GM20000 (cell line): ENCODE measurements around the gene PDE6G.

Experiments used
- DNase-seq: peaks from one replicate; pipeline ENCODE4 v3.0.0; 2012; ENCODE audit warnings: low spot score
- CTCF ChIP-seq: IDR thresholded peaks from 2 replicates; pipeline ENCODE4 v1.5.1; 2012; ENCODE audit warnings: mild to moderate bottlenecking, control low read depth; ENCODE audit errors: extremely low read depth, missing control alignments

PDE6G gene

GRCh38 chr17:81686614-81687013 lies 30.3 kb upstream of the PDE6G start:
- DNase-seq = no peak
- no peak for TF ChIP-seq CTCF

GRCh38 chr17:81685108-81685507 lies 28.8 kb upstream of the PDE6G start:
- DNase-seq = no peak
- TF ChIP-seq CTCF = no peak

GRCh38 chr17:81684442-81684911 lies 28.1 kb upstream of the PDE6G start:
- no peak for TF ChIP-seq CTCF
- peak; percentile 36 for DNase-seq

GRCh38 chr17:81683584-81684441 lies 27.5 kb upstream of the PDE6G start, which contains the start of the genes ARL16 and HGS:
ARL16 (minus strand) TSS chr17:81683797; CDS start chr17:81683753, 44 bp downstream.
HGS (plus strand) TSS chr17:81684011; CDS start chr17:81684067, 56 bp downstream.
- TF ChIP-seq CTCF = no peak
- DNase-seq = peak; percentile 100

GRCh38 chr17:81683208-81683583 lies 26.9 kb upstream of the PDE6G start:
- no peak for TF ChIP-seq CTCF
- no peak for DNase-seq

GRCh38 chr17:81682565-81683207 lies 26.3 kb upstream of the PDE6G start:
- no peak for DNase-seq
- no peak for TF ChIP-seq CTCF

- DNase-seq = no peak
- TF ChIP-seq CTCF = no peak
These were observed 25.3 kb upstream of the PDE6G start for GRCh38 chr17:81681672-81682071.
